Measurements from ENCODE around the gene KCTD3.

- TF ChIP-seq CTCF (IDR thresholded peaks at IDR 0.05) (no peak), POLR2A (IDR thresholded peaks at IDR 0.05) (no peak)
Observed at GRCh38 chr1:215597961-215598360, 30.9 kb downstream of the KCTD3 start.

Measured in heart left ventricle (tissue), 13 donors.